ENCODE results near the gene EML5.

GRCh38 chr14:88584451-88584850 is 208.3 kb downstream of the EML5 start:
- no peak for TF ChIP-seq CTCF (tag by site-specific recombination; IDR thresholded peaks at IDR 0.05)
- TF ChIP-seq ZNF530 (tag by site-specific recombination; IDR thresholded peaks at IDR 0.05; ENCODE audit: low read depth), result no peak
- TF ChIP-seq ZNF274 (IDR thresholded peaks at IDR 0.05; ENCODE audit: low read length), result no peak
- no peak for TF ChIP-seq ZNF274 (tag by site-specific recombination; IDR thresholded peaks at IDR 0.05; ENCODE audit: borderline replicate concordance)
- no peak for TF ChIP-seq YY1 (tag by site-specific recombination; IDR thresholded peaks at IDR 0.05)
- no peak for TF ChIP-seq TRIM28 (IDR thresholded peaks at IDR 0.05; ENCODE audit: borderline replicate concordance, low read length)
- TF ChIP-seq, protein P1, sequence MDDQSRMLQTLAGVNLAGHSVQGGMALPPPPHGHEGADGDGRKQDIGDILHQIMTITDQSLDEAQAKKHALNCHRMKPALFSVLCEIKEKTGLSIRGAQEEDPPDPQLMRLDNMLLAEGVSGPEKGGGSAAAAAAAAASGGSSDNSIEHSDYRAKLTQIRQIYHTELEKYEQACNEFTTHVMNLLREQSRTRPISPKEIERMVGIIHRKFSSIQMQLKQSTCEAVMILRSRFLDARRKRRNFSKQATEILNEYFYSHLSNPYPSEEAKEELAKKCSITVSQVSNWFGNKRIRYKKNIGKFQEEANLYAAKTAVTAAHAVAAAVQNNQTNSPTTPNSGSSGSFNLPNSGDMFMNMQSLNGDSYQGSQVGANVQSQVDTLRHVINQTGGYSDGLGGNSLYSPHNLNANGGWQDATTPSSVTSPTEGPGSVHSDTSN (CRISPR knock-in tag; IDR thresholded peaks at IDR 0.05), result no peak
- TF ChIP-seq, protein P2, sequence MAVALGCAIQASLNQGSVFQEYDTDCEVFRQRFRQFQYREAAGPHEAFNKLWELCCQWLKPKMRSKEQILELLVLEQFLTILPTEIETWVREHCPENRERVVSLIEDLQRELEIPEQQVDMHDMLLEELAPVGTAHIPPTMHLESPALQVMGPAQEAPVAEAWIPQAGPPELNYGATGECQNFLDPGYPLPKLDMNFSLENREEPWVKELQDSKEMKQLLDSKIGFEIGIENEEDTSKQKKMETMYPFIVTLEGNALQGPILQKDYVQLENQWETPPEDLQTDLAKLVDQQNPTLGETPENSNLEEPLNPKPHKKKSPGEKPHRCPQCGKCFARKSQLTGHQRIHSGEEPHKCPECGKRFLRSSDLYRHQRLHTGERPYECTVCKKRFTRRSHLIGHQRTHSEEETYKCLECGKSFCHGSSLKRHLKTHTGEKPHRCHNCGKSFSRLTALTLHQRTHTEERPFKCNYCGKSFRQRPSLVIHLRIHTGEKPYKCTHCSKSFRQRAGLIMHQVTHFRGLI (tag by site-specific recombination; IDR thresholded peaks at IDR 0.05), result no peak
- TF ChIP-seq ZNF398 (tag by site-specific recombination; IDR thresholded peaks at IDR 0.05), result no peak
- TF ChIP-seq KLF1 (tag by site-specific recombination; IDR thresholded peaks at IDR 0.05), result no peak

Measured in HEK293 (cell line).